ENCODE results near the gene LIPC.

Gene LIPC

DNA sequence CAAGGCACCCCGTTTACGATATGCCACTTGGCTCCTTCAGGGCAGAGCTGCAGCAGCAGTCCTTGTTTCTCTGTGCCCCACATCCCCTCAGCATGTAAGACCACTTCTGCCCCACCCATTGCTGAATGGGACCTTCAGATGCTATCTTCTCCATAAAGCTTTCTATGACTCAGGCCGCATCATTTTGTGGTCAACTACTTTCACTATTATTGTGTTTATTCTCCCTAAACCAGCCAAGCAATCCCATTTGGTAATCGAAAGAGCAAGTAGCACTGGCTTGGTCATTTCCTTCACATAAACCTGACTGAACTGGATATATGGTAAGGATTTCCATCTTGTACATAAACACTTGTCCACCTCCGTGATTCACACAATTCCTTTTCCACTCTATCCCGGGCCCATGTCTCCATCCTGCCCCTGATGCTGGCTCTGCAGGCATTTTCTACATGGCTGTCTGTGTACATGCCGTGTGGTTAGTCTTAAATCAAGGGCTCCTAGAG lies 25.7 kb downstream of the LIPC start:
- DNase-seq (ENCODE audit: low read depth, low spot score): no peak

DNA sequence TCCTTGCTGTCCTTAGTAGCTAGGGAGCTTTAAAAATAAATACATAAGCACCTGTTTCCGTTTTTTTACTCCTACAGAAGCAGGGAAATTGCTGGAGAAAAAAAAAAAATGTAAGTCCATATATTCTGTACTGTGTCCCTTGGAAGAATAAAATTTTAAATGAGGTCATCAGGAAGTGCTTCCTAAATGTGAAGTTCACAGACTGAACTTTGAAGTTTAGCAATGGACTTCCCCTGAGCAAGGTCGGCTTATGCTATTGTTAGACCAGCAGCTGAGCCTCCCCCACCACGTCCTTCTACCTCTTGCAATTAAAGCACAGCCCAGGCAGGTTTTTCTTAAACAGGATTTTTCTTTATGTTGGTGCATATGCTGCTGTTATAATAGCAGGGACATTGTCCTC lies 26.3 kb downstream of the LIPC start:
- DNase-seq (ENCODE audit: low read depth, low spot score): no peak

DNA sequence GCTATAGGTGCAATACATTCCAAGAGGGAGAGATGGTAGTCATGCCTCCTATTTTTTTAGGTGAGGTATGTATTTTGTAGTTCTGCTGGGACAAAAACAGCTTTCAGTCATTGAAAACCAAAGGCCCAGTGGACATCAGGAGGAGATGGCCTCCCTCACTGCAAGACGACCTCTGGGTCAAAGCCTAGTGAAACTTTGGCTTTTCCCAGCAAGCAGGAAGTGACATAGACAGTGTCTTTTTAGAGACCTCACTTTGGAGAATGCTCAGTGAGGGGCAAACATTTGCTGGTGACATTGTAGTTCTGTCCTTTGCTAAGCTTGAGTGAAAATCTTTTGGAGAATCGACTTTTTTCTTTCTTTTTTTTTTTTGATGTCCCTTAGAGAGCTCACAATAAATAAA lies 27.3 kb downstream of the LIPC start:
- DNase-seq (ENCODE audit: low read depth, low spot score): no peak

DNA sequence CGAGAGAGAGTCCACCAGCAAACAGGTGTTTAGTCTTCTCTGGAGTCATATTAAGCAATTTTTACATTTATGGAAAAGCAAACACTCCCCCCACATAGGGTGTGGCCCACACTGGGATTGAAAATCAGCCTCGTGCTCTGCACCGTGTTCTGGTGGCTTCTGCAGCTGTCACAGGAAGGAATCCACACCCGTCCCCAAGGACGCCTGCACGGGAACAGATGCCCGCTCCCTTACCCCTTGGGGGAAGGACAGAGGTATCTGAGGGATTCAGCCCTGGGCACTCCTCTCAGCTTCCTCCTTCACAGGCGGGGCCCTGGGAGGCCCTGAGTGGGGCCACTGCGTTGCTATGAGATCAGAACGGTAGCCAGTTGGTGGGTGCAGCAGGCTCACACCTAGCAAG lies 27.8 kb downstream of the LIPC start:
- DNase-seq (ENCODE audit: low read depth, low spot score): no peak

DNA sequence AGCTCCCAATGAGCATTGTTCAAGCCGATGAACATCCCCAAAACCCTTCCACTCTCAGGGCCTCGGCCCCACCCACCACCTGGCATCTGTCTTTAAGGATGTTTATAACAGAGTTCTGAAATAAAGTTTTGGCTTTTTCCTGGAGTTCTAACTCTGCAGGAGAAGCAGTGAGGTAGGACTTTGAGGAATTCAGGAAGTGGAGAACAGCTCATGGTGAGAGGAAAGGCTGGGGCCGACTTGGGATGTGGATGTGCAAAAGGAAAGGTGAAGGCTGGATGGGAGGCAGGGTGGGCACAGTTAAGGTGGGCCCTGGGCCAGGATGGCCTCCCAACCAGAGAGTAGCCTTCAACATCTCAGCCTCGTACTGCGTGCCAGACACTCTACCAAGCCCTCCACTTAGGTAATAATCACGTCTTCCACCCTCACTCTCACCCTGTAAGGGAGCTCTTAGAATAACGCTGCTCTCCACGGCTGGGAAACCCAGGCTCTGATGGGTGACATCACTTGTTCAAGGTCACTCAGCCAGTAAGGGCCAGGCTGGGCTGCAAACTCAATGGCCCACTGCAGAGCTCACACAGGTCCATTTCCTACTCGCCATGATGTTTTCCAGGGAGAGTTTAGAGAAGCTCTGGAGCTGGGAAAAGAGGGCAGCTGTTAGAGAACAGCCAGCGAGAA lies 28.5 kb downstream of the LIPC start:
- DNase-seq (ENCODE audit: low read depth, low spot score): no peak

DNA sequence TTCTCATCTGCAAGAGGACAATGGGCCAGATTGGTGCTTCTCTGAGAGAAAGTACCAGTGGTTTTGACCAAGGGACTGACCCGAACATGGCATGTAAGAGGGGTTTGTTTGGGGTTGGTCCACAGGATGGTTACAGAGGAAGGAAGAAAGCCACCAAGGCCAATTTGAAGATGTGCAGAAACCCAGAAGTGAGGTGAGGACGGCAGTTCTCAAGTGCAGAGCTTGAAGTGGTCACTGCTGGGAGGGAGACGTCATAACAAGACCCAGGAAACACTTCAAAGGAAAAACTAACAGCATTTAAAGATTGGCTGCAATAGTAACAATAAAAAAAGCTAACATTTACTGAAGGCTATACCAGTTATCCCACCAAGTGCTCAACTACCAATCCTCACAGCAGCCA lies 29.1 kb downstream of the LIPC start:
- no peak for DNase-seq (ENCODE audit: low read depth, low spot score)

DNA sequence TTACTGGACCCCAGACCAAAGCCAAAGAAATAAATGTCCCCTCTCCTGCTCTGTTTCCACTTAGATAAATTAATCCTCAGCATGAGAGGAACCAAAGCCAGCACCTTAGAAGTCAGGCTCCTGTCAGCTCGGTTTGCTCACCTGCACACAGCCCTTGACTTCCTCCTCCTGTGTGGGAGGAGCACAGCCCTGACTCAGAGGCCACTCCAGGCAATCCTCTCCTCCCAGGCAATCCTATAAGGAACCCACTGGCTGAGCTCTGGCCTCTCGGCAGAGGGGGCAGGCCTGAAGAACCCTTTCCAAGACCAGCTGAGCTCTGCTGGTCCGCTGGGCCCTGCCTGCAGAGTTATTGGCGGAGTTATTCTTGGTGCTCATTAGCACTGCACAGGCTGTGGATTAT lies 30.8 kb downstream of the LIPC start:
- DNase-seq (ENCODE audit: low read depth, low spot score): no peak

DNA sequence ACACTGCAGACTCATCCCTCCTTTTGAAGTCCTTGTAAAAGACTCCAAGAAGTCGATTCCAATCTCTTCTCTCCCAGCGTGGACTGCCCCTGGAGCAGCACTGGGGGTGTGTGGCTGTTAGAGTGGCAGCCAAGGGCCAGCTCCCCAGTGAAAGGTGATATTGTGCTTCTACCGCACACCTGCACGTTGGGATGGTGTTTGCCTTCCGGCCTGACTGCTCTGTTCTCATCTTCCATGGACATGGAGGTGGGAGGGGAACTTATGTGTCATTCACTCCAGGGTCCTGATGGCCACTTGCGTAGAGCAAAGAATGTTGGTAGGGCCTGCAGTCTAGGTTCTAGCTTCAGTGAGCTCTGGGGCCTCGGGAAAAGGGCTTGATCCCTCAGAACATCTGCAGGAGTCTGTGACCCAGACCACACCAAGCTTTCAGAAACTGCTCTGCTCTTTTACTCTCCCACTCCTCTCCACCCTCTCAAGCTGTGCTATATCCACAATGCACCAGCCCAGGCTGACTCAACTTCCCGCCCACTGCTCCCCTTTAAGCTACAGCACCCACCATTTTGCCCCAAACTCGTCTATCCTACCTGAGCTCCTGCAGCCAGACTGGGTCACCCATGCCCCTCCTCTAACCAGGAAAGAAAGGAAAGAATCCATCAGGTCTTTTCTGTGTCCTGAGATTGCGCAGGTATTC lies 31.3 kb downstream of the LIPC start:
- no peak for DNase-seq (ENCODE audit: low read depth, low spot score)

DNA sequence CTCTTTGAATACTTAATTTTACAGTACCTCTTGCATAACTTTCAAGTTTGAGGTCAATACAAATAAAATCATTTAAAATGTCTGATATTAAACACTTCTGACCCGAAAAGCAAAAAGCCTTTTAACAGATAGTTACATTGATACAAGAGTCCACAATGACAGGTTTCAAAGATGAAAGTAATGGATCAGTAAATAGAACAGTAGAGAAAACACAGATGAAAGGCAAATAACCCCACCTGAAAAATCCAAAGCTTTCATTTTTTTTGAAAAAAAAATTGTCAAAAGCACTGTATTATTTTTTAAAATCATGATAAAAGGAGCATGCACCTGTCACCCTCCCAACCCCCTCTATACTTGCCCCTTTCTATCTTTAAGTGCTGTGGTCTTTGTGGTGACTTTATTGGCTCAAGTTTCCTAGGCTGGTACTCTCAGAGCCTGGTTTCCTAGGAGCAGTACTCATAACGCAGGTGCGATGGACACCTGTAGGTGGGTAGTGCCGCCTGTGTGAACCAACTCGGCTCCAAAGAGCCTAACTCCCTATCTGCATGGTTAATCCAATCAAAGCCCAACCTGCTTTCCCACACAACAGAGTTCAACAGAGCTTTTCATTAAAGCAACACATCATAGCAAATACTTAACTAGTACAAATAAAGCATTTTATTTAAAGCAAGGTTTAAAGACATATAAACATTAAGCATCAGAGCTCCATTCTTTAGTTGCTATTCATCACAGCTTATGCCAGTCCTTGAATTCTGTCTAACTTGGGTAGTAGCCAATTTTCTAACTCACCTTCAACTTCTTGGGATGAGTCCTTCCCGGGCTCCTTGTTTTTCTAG lies 32.2 kb downstream of the LIPC start:
- no peak for DNase-seq (ENCODE audit: low read depth, low spot score)

DNA sequence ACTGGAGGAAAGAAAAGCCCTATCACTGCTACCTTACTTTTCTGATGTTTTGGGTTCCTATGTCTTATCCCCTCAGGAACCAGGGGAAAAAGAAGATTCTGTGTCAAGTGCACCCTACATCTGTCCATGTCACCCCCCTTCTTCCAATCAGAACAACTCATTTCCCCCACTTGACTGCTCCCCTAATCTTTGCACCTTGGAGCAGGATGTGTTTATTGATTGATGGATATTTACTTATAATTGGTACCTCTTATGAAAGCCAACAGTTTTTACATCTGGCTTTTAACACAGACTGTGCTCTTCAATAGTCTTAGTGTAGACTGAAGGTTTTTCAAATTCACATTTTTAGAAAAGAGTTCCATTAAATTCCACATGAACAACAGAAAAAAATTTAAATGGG lies 33.3 kb downstream of the LIPC start:
- no peak for DNase-seq (ENCODE audit: low read depth, low spot score)

DNA sequence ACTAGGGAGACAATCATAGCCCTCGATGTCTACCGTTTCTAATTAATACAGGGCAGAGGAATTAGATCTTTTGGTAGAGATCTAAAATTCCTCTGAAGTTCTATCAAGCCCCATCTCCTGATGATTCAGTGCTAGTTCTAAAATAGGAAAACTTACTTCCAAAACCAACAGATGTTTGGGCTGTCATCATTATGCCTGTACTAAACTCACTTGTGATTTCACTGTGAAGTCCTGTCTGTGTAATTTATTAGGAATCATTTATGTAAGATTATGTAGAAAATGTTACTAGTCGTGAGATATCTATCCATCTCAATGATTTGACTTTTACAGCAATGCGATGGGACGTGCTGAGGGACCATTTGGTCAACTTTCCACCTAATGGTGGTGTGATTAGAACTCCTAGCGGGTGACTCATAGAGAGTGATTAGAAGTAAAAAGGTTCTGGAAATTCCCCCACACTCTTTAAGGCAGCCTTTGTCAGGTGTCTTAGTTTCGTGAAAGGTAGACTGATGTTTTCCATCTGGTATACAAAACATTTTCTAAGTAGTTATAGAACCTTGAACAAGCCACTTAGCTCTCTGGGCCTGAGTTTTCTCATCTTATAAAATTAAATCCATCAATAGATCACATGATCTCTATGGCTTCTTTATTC lies 34.2 kb downstream of the LIPC start:
- no peak for DNase-seq (ENCODE audit: low read depth, low spot score)

DNA sequence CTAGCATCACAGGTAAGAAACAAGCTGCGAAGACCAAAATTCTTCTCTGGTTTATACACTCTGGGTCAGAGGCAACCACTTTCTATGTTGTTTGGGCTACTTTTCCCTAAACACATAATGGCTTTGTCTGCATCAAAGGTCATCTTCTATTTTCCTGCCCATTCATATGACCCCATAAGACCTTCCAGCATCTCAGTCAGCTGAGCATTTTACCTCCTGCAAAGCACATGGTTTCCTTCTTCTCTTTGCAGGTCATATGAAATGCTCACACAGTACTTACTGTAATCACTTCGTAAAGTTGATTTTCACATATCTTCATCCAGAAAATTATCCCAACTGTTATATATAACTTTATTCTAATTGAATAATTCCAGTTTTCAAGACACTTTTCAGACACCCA lies 34.8 kb downstream of the LIPC start:
- no peak for DNase-seq (ENCODE audit: low read depth, low spot score)

DNA sequence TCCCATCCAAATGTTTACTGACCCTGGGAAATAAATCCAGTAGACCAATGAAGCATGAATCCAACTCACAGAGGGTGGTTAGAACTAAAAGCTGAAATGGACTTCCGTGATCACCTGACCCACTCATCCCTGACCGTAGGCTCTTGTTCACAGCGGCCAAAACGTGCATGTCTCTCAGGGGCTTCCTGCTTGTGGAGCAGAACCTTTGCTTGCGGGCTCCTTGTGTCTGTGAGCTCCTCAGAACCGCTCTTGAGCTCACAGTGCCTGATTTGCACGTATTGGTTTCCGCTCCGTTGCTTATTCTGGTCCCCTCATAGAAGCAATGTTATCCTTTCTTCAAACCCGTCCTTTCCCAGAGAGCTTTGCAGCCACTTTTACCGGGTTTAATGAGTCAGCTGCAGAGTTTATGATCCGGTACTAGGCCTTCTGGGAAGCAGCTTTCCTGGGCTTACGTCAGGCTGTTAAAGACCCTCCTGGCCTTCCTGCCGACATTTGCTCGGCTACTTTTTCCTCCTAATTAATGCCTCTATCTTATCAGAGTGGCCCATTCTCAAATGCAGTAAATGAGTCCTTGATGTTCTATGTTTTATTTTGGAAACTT lies 35.4 kb downstream of the LIPC start:
- DNase-seq (ENCODE audit: low read depth, low spot score): no peak

DNA sequence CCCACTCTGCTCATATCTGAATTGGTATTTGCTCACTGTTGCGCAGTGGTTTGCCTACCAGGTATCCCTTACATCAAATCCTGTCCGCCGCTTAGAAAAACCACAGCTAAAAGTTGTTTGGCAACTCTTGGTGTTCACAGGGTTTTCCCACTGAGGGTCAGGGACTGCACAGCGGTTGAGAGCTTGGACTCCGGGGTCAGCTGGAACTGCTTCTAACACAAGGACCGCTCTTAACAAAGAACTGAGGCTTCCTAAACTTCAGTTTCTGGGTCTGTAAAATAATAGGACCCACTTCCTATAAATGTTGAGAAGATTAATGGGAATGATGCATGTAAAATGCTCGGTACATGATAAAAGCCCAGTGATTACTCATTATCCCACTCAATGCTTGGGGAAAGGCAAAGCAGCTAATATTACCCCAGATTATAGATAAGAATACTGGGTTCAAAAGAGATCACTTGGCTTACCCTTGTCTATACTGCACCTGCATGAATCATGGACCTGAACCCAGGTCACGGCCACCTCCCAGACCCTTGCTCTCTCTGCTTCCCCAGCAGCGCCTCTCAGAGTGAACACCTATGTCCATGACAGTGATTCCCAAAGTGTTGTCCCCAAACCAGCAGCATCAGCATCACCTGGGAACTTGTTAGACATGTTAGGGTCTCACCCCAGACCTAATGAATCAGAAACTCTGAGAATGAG lies 36.1 kb downstream of the LIPC start:
- peak; percentile 79 for DNase-seq (ENCODE audit: low read depth, low spot score)

DNA sequence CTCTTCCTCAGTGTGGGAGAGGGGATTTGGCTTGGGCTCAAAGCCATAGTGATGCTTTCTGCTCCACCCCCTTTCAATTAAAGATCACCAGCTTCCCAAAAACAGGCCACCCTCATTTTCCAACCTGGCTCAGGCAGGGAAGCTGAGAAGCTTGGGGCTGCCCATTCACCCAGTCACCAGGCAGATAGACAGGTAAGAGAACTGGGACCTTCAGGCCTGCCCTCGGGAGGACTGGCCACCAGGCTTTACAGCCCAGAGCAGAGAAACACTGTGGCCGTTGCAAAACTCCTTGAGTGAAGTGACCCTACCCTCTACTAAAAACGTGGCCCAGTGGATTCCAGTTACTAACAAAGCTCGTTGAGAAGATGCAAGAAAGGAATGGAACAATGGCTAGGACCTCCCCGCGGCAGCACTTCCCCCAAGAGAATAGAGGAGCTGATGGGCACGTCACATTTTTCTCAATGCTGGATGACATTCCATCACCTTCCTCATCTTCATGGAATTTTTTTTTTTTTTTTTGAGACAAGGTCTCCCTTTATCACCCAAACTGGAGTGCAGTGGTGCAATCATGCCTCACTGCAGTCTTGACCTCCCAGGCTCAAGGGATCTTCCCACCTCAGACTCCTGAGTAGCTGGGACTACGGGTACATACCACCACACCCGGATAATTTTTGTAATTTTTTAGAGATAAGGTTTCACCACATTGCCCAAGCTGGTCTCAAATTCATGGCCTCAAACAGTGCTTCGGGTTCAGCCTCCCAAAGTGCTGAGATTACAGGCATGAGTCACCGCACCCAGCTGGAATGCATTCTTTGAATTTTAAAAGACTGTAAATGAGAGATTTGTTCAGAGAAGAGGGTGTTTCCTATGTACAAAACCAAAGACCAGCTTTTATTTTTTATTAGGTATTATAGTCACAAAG lies 37.9 kb downstream of the LIPC start:
- no peak for DNase-seq (ENCODE audit: low read depth, low spot score)

DNA sequence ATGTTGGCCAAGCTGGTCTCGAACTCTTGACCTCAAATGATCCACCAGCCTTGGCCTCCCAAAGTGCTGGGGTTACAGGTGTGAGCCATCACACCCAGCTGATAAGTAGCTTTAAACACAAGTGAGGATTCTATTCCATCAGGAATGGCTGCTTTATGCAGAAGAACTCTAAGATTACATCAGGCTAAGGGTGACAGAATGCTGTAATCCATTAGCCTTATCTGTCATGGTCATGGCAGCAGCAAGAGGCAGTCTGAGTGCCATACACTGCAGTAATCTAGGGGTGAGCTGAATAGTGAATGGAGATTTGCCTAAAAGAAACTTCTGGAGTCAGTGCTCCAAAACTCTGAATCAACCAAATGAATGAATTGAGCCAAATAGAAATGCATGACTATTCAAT lies 39.6 kb downstream of the LIPC start:
- no peak for DNase-seq (ENCODE audit: low read depth, low spot score)

DNA sequence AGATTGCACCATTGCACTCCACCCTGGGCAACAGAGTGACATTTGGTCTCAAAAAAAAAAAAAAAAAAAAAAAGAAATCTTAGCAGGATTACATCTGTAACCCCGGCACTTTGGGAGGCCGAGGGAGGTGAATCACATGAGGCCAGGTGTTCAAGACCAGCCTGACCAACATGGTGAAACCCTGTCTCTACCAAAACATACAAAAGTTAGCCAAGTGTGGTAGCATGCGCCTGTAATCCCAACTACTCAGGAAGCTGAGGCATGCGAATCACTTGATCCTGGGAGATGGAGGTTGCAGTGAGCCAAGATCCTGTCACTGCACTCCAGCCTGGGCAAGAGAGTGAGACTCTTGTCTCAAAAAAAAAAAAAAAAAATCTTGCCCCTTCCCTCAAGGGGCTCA lies 40.4 kb downstream of the LIPC start:
- no peak for DNase-seq (ENCODE audit: low read depth, low spot score)

DNA sequence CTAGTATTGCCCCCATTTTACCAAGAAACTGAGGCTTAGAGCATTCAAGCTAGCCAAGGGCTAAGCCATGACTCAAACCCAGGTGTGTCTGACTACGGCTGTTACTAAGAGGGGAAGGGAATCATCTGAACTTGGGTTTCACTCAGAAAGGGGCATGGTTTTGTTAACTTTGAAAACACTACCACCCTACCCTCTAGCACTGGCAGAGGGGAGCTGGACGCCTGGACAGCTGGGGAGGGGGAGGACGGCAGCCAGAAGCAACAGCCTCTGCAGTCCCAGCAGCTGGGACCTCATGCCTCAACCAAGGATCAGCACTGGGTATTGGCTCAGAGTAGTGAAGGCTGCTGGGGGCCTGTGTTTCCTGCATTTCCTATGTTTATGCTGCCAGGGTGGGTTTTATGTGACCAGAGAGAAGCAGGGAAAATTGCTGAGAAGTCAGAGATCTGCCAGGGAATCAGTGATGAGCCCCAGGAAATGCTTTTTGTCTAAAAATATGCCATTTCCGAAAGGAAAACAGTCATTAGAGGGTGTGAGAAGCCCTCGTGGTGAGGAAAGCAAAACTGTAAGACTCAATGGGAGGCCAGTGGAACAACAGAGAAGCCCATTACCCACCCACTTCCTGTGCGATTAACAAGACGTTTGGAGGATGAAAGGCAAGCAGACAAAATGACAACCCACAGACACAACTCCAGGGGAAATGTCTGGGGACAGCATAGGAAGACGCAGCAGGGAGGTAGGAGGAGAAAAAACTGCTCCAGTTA lies 41.2 kb downstream of the LIPC start:
- DNase-seq (ENCODE audit: low read depth, low spot score): no peak

DNA sequence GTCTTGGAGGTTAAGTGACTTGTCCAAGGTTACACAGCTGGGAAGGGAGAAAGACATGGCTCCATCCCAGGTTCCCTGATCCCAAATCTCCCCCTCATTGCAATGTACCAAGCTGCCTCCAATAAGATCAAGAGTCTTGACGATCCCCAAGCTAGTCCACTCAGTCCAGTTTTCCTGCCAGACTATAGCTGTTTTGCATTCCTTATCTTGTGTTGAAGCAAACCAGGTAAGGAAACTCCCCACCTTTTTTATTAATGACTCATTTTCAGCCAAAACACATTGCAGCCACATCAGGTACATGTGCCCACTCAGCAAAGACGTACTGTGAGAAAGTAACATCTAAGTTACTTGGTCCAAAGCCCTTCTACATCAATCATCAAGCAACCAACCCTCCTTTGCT lies 41.9 kb downstream of the LIPC start:
- no peak for DNase-seq (ENCODE audit: low read depth, low spot score)

Measured in smooth muscle cell of the brain vasculature (primary cell).